Cortex of kidney (tissue), 1 donor: ENCODE results near the gene DMAC2.
"Not testable (repeated sequence)": the region's sequence is repeated elsewhere in the genome, so short reads cannot be mapped to it uniquely, and the experiment has no call there.

Source experiments
- DNase-seq: peaks from one replicate; lab custom pipeline; 2025; lab: John Stamatoyannopoulos, UW

DMAC2 gene

GRCh38 chr19:41398598-41398997 is 41.1 kb downstream of the DMAC2 start:
- DNase-seq: no peak

DNA sequence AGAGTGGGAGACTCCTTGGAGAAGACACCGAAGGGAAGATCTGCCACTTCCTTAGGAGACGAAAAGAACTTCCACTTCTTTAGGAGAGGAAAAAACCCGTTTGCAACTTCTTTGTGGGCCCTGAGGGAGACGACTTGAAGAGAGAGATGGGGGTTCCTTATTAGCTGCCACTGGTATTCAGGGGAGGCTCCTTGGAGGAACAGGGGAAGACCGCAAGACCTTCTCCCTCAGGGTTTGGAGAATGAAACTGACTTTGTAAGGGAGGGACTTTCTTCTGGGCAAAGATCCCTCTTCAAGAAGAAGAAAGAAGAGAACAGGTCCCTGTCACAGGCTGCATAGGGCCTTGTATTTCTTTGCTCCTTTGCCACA is 41.7 kb downstream of the DMAC2 start:
- DNase-seq: no peak

GRCh38 chr19:41397086-41398049 is 42.3 kb downstream of the DMAC2 start, which contains the start of the genes BCKDHA and EXOSC5:
Gene BCKDHA (plus strand): TSS chr19:41397818. CDS start chr19:41397828, 10 bp downstream.
Gene EXOSC5 (minus strand): TSS chr19:41397359. CDS start chr19:41397328, 31 bp downstream.
- peak; percentile 62 for DNase-seq

GRCh38 chr19:41395355-41395754 is 44.4 kb downstream of the DMAC2 start:
- DNase-seq: no peak

- DNase-seq: no peak
Measured at GRCh38 chr19:41392775-41393174, 46.9 kb downstream of the DMAC2 start.

DNA sequence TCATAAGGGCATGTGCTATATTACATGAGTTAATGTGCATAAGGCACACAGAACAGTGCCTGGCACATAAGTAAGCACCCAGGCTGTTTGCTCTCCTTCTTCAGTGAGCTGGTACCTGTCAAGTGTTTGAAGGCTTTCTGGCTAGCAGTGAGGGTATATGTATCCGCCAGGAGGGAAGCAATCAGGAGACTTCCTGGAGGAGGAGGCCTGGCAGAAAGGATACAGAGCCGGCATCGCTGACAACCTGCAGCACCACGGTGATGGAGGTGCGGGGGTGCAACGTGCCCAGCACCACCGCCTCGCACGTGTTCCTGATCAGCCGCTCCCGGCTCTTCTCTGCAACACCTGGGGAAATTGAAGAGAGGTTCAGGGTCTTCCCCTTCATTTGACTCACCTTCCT is 48.1 kb downstream of the DMAC2 start:
- no peak for DNase-seq

GRCh38 chr19:41386442-41386841 is 53.3 kb downstream of the DMAC2 start:
- DNase-seq: no peak

DNA sequence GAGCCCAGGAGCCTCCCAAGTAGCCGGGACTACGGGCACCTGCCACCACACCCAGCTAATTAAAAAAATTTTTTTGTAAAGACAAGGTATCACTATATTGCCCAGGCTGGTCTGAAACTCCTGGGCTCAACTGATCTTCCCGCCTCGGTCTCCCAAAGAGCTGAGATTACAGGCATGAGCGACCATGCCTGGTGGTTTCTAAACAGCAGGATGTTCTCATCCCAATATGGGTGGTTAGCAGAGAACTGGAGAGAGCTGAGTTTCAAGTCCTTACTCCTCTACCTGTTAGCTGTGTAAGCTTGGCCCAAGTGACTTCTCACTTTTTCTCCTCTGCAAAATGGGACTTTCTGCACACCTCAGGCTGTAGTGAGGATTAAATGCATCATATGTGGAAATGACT is 55.4 kb downstream of the DMAC2 start:
- no peak for DNase-seq

- DNase-seq: not testable (repeated sequence)
Measured at GRCh38 chr19:41381536-41381935, 58.2 kb downstream of the DMAC2 start.
